ENCODE data around the gene DGKA. TPM values are rescaled to one million over a fixed set of nuclear protein-coding genes. Genes with fewer than 3 reads are reported as not detected.
A peak's percentile ranks its signal among the peaks of the same experiment; 100 is the strongest.

Gene DGKA
- total and polyA plus RNA-seq, 3 donors from 2014 or later: 28.9 to 40.4 (median 40.3) TPM

GRCh38 chr12:55929306-55929791 is 1.6 kb upstream of the DGKA start:
- intact Hi-C loops (cut with DNase I; ENCODE audit: low total_unique reads): loop anchor here (10.0 kb wide), 1 partner anchor 95 kb away; no protein-coding TSS in a partner anchor
- Histone ChIP-seq H3K36me3 (ENCODE audit: low read depth, missing control alignments) (no peaks in the 10 kb centered on the region), H3K27ac (peak overlapping the region in 1 of 2 donors; percentile 99), H3K4me1 (peaks cover 17% of the 10 kb centered on the region), H3K9me3 (no peaks in the 10 kb centered on the region), H3K4me3 (no peak overlapping the region), H3K27me3 (no peaks in the 10 kb centered on the region)
- no peak for DNase-seq
- 54 to 64% methylated on average over 8 of the region's 8 CpGs for WGBS, 2 donors
- TF ChIP-seq CTCF (IDR thresholded peaks at IDR 0.05): no peak
- TF ChIP-seq POLR2A (IDR thresholded peaks at IDR 0.05): no peak

GRCh38 chr12:55931317-55931779 is 386 bp downstream of the DGKA start:
- WGBS, 2 donors: 6 to 9% methylated on average over 10 of the region's 10 CpGs

GRCh38 chr12:55931780-55932550 is 1.0 kb downstream of the DGKA start:
- 1 to 2% methylated on average over 18 to 58 of the region's 60 CpGs for WGBS, 2 donors
- peaks cover 17% of the 10 kb centered on the region for H3K4me1 ChIP-seq
- intact Hi-C loops (cut with DNase I; ENCODE audit: low total_unique reads): loop anchor here (10.0 kb wide), 1 partner anchor 187 kb away; the partner anchor contains the start of gene GDF11
- TF ChIP-seq POLR2A (IDR thresholded peaks at IDR 0.05): no peak
- TF ChIP-seq CTCF (IDR thresholded peaks at IDR 0.05): no peak
- peak overlapping the region; percentile 46 to 66 for H3K27ac ChIP-seq
- peak; percentile 74 for DNase-seq
- H3K4me3 ChIP-seq: peak overlapping the region; percentile 69 to 72
- H3K9me3 ChIP-seq: no peaks in the 10 kb centered on the region
- no peaks in the 10 kb centered on the region for H3K27me3 ChIP-seq
- no peaks in the 10 kb centered on the region for H3K36me3 ChIP-seq (ENCODE audit: low read depth, missing control alignments)

More at GRCh38 chr12:55931317-55931779, 386 bp downstream of the DGKA start:
- no peaks in the 10 kb centered on the region for H3K9me3 ChIP-seq
- DNase-seq: no peak
- H3K4me1 ChIP-seq: peaks cover 17% of the 10 kb centered on the region
- H3K4me3 ChIP-seq: peak overlapping the region; percentile 69 to 72
- intact Hi-C loops (cut with DNase I; ENCODE audit: low total_unique reads): loop anchor here (10.0 kb wide), 1 partner anchor 187 kb away; the partner anchor contains the start of gene GDF11
- no peaks in the 10 kb centered on the region for H3K36me3 ChIP-seq (ENCODE audit: low read depth, missing control alignments)
- peak overlapping the region; percentile 46 to 66 for H3K27ac ChIP-seq
- no peaks in the 10 kb centered on the region for H3K27me3 ChIP-seq
- TF ChIP-seq POLR2A (IDR thresholded peaks at IDR 0.05): no peak
- no peak for TF ChIP-seq CTCF (IDR thresholded peaks at IDR 0.05)

- intact Hi-C loops (cut with DNase I; ENCODE audit: low total_unique reads): loop anchor here (10.0 kb wide), 1 partner anchor 188 kb away; the partner anchor contains the start of gene GDF11
- H3K27ac ChIP-seq: peak overlapping the region in 1 of 2 donors; percentile 45
- no peak for DNase-seq
- H3K36me3 ChIP-seq (ENCODE audit: low read depth, missing control alignments): no peaks in the 10 kb centered on the region
- peaks cover 17% of the 10 kb centered on the region for H3K4me1 ChIP-seq
- H3K9me3 ChIP-seq: no peaks in the 10 kb centered on the region
- 11 to 19% methylated on average over 4 of the region's 4 CpGs for WGBS, 2 donors
- no peak for TF ChIP-seq POLR2A (IDR thresholded peaks at IDR 0.05)
- no peak for TF ChIP-seq CTCF (IDR thresholded peaks at IDR 0.05)
- H3K4me3 ChIP-seq: peak overlapping the region; percentile 69 to 72
- no peaks in the 10 kb centered on the region for H3K27me3 ChIP-seq
These were observed 1.6 kb downstream of the DGKA start for GRCh38 chr12:55932551-55932910.
